GM03348 (cell line): ENCODE results near the gene FADS1.
A peak's percentile ranks its signal among the peaks of the same experiment; 100 is the strongest.

ENCODE experiments used
- DNase-seq: peaks from one replicate; pipeline ENCODE4 v3.0.0; 2012; ENCODE audit warnings: low spot score

Gene FADS1

GRCh38 chr11:61795459-61795858, 21.3 kb downstream of the FADS1 start:
- no peak for DNase-seq

GRCh38 chr11:61794579-61794978, 22.2 kb downstream of the FADS1 start:
- no peak for DNase-seq

- no peak for DNase-seq
Measured at GRCh38 chr11:61793829-61794204, 23.0 kb downstream of the FADS1 start.

DNA sequence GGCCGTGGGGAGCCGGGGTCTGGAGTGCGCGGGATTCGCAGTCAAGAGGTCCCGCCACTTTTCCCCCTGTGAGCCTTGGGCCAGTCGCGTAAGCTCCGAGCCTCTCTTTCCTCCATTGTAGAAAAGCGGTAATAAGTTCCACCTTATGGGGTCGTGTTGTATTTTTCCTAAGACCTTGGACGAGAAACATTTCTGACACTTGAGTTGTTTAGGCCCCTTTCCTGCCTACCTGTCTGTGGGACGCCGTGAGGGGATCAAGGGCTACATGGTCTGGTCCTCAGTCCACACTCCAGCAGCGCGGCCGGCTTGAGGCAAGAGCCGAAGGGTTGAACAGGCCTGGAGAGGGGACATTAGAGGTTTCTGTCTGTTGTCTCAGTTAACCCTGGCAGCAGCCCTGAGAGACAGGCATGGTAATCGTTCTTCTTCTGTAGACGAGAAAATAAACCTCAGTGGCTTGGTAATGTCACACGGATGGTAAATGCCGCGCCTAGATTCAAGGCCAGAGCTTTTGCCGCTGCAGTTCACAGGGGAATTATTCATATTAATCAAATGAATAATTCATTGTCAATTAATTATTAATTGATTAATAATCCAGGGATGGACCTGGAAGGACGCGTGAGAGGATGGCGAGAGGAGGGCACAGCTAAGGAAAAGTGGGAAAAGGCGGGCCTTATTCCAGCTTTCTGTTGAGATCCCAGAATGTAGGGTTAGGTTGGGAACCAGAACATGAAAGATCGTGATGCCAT, 23.5 kb downstream of the FADS1 start:
- DNase-seq = no peak

GRCh38 chr11:61792310-61793082, 24.3 kb downstream of the FADS1 start, which contains the start of the genes FEN1 and TMEM258:
TSS of gene FEN1 (plus strand) at chr11:61792911. CDS start at chr11:61795362, 2,451 bp downstream.
TSS of gene TMEM258 (minus strand) at chr11:61792599. CDS start at chr11:61792558, 41 bp downstream.
- peak; percentile 93 for DNase-seq

DNA sequence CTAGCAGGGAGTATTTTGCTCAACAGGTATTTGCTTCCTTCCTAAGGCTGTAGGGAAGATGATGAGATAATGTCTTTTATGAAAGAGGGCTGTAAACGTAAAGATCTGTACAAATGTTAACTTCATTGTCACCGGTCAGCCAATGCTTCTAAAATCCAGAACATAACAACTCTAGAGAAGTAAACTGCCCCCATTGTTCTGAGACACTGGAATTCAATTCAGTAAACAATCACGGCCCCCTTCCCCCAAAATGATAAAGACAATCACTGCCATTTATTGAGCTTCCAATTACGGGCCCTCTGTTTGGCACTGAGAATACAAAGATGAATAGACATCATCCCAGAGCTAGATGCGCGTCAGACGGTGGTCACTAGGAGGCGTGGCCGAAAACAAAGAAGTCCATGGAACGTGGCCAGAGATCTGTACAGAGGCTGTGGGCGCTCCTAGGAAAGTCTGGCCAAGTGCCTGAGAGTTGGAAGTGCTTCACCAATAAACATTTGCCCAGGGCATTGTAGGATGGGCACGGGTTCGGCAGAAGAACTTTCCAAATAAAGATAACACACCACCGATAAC, 25.0 kb downstream of the FADS1 start:
- DNase-seq = peak; percentile 86

GRCh38 chr11:61787928-61788491, 28.8 kb downstream of the FADS1 start:
- peak; percentile 44 for DNase-seq

DNA sequence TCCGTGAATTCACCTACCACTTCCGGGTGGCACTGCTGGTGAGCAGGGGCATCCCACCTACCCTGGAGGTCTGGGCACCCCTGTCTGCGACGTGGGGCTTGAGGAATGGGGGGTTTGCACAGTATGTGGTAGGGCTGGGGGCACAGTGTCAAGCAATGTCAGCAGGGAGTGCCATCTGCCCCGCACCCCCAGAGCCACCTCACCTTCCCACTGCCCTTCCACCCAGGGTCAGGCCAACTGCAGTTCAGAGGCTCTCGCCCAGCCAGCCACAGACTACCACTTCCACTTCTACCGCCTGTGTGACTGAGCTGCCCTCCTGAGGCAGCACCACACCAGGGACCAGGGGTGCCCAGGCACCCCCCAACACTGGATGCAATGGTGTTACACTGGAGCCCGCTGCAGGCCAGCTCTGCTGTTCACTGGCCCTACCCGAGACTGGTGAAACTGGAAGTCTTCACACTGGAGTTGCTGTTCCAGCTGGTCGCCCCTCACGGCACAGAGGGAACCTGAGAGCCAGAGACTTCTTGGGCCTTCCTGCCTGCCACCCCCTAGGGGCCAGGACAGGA, 30.9 kb downstream of the FADS1 start:
- no peak for DNase-seq

DNA sequence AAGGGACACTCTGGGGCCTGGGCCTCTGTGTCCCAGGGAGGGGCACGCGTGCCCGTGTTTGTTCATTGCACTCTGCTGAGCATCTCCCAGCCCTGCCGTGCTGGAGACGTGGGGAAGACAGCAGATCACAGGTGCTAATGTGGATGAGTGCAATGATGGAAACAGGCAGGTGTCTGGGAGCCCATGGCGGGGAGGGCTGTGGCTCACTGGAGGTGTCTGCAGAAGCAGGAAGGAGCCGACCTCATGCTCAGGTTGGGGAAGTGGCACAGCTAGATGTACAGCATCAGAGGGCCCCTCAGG, 32.3 kb downstream of the FADS1 start:
- DNase-seq = no peak

DNA sequence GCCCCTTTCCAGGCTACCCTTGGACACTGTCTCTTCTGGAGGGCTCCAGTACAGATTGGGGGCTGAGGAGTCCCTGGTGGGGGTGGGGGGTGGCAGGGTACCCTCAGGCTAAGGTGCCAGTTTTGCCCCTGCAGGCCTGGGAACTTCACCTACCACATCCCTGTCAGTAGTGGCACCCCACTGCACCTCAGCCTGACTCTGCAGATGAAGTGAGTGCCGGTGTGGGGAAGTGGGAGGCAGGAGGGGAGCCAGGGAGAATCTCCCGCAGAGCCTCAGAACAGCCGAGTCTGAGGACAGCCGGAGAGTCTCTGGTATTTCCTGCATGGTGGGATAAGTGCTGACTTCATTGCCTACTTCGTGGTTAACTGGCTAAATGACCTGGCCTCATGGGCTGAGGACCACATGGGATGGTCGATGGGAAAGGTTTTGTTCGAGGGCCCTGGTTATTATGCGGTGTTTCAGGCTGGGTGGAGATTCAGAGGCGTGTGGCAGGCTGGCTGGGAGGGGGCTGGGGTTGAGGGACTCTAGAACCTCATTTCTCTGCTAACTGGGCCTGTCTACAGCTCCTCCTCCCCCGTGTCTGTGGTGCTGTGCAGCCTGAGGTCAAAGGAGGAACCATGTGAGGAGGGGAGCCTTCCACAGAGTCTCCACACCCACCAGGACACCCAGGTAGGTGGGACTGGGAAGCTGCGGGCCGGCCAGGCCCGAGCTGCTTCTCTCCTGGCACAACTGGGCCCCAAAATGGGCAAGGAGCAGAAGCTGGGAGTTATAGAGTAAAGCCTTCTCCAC, 32.9 kb downstream of the FADS1 start:
- DNase-seq = peak; percentile 48

DNA sequence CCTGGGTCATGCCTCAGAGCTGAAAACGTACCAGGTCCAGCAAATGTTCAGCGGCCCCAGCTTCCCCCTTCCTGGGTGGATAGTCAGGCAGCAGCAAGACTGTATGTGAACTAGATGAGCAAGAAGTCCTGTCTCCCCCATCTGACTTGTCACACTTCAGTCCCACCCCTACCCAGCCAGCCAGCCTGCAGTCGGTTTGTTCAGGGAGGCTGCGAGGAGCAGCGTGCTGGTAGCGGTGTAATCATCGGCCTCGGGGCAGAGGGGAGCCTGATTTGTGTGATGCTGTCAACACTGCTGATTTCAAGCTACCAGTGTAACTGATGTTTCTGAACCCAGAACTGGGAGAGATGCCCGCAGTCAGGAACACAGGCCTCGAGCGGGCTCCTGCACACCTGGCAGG, 34.0 kb downstream of the FADS1 start:
- no peak for DNase-seq

DNA sequence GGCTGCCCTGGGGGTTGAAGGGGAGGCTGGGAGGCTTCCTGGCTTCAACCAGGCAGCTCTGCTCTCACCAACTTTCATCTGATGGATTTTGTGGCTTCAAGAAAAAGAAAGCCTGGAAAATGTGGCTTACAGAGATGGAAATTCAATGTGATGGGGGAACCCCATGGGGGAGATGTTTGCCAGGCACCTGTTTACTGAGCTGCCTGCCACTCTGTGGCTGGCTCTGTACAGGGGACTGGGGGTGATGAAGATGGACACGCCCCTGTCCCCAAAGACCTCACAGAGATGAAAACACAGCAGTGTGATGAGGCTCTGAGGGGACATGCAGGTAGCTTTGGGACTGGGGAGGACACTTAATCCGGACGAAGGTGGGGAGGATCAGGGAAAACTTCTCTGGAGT, 34.5 kb downstream of the FADS1 start:
- no peak for DNase-seq

GRCh38 chr11:61781585-61781984, 35.2 kb downstream of the FADS1 start:
- DNase-seq = no peak

- no peak for DNase-seq
Measured at GRCh38 chr11:61780581-61781162, 36.1 kb downstream of the FADS1 start.

- no peak for DNase-seq
Measured at GRCh38 chr11:61779666-61780525, 36.9 kb downstream of the FADS1 start.

- no peak for DNase-seq
Measured at GRCh38 chr11:61778920-61779650, 37.7 kb downstream of the FADS1 start.

DNA sequence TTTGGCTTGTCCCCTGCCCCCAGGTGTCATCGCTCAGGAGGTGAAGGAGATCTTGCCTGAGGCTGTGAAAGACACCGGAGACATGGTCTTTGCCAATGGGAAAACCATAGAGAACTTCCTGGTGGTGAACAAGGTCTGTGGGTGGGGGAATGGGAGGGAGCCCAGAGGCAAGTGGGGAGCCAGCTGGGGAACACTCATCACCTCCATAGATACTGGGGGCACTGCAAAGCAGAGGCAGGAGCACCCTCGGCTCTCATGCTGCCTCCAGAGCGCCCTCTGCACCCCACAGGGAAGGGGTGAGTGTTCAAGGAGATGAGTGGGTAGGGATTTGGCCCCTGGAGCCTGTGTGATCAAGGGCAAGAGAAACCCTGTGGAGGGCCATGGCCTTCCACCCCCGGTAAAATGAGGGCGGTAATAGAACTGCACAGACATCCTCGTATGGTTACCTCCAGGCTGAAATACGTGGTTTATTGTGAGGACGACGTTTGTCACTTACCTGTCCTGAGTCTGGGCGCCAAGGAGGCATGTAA, 38.4 kb downstream of the FADS1 start:
- no peak for DNase-seq

- DNase-seq = peak; percentile 68
Measured at GRCh38 chr11:61777234-61778090, 39.3 kb downstream of the FADS1 start.
